ENCODE results near the gene IFITM1.
"Not testable (repeated sequence)": the region's sequence is repeated elsewhere in the genome, so short reads cannot be mapped to it uniquely, and the experiment has no call there.

IFITM1 gene

DNA sequence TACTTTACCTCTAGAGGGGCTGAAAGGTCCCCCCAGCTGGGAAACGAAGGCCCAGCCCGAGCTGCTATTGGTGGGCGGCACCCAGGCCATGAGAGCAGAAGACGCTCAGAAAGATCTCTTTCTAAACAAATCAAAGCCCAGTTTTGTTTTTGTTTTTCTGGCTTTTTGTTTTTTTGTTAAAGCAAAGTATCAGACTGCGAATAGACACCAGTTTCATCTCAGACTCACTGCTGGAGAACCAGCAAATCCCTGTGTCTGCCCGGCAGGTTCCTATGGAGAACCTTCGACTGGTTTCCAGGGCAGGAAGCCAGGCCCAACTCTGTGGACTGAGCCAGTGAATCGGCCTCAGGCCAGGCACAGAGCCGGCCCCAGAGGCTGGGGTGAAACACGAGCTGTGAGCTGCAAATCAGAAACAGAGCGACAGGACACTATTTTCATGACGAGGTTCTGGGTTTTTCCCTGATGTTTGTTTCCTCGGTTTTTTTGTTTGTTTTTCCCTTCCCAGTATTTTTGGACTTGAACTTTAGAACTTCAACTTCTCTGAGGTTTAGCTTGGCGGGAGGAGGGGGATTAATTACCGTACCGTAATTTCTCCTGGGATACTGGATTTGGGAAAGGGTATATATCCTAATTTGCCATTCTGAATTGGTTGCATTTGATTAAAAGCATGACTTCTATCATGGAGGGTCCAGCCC is 39.5 kb downstream of the IFITM1 start:
- no peak overlapping the region for H3K9ac ChIP-seq (ENCODE audit: low read depth, low read length)
- no peaks in the 10 kb centered on the region for H3K36me3 ChIP-seq (ENCODE audit: control insufficient read depth, insufficient read depth, low read length)
- no peak overlapping the region for H3K4me3 ChIP-seq (ENCODE audit: low read depth, low read length)
- no peaks in the 10 kb centered on the region for H3K27me3 ChIP-seq (ENCODE audit: control insufficient read depth, insufficient read depth, low read length)
- H3K4me1 ChIP-seq (ENCODE audit: control insufficient read depth, insufficient read depth, low read length), result no peaks in the 10 kb centered on the region
- no peaks in the 10 kb centered on the region for H3K9me3 ChIP-seq (ENCODE audit: control insufficient read depth, insufficient read depth, low read length)

DNA sequence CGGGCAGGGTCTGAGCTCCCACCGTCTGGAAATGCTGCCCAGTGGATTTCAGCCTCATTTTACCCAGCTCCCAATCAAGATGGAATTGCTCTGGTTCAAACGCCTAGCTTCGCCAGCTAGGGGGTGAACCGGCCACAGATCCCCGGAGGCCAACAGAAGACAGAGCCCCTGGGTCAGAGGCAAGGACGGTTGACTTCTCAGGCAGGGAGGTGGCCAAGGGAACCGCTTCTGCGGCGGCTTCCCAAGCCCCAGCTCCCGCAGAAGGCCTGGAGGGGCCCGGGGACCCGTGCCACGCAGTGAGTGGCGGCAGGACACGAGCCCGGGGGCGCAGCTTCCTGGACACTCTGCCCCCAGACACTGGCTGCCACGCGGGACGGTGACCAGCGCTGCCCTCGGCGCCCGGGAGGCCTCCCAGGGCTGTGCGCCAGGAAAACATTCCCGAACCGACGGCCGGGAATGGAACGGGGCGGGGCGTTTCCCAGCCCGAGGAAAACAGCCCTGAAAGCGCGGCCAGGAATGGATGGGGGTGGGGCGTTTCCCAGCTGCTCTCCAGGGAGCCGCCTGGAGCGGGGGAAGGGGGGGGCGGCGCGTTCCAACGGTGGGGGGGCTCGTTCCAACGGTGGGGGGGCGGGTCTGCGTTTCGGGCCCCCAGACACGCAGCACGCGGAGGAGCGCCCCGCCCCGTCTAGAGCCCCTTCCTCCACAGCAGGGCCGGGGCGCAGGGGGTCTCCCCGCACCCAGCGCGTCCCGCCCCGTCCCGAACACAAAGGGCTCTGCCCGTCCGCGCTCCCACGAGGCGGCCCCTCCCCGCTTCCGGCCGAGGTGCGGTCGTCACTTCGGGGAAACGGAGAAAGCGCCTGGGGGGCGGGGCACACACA is 42.0 kb downstream of the IFITM1 start:
- Histone ChIP-seq H3K4me3 (ENCODE audit: low read depth, low read length) (peak overlapping the region; percentile 40), H3K27me3 (ENCODE audit: control insufficient read depth, insufficient read depth, low read length) (peaks cover 4% of the 10 kb centered on the region), H3K9me3 (ENCODE audit: control insufficient read depth, insufficient read depth, low read length) (peaks cover 4% of the 10 kb centered on the region), H3K4me1 (ENCODE audit: control insufficient read depth, insufficient read depth, low read length) (no peaks in the 10 kb centered on the region), H3K9ac (ENCODE audit: low read depth, low read length) (peak overlapping the region; percentile 73), H3K36me3 (ENCODE audit: control insufficient read depth, insufficient read depth, low read length) (no peaks in the 10 kb centered on the region)

DNA sequence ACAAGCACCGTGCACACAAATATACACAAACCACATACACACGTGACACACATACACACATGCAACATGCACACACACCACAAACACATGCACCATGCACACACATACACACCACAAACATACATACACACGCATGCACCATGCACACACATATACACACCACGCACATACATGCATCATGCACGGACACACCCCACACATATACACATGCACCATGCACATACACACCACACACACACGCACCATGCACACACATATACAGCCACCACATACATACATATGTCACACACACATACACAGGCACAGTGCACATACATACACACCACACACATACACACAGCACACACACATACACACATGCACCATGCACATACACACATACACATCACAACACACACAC is 42.8 kb downstream of the IFITM1 start:
- Histone ChIP-seq H3K36me3 (ENCODE audit: control insufficient read depth, insufficient read depth, low read length) (no peaks in the 10 kb centered on the region), H3K4me3 (ENCODE audit: low read depth, low read length) (no peak overlapping the region), H3K4me1 (ENCODE audit: control insufficient read depth, insufficient read depth, low read length) (no peaks in the 10 kb centered on the region), H3K9ac (ENCODE audit: low read depth, low read length) (no peak overlapping the region), H3K27me3 (ENCODE audit: control insufficient read depth, insufficient read depth, low read length) (peaks cover 7% of the 10 kb centered on the region), H3K9me3 (ENCODE audit: control insufficient read depth, insufficient read depth, low read length) (peaks cover 7% of the 10 kb centered on the region)

DNA sequence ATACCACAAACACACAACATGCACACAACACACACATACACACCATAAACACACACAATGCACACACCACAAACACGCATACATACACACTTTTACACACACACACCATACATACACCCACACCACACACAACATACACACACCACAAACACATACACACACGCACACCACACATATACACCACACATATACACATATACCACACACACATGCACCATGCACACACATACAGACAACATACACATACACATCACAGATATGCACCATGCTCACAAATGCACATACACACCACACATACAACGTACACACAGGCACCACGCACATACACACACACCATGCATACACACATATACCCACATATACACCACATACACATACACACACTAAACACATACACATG is 43.7 kb downstream of the IFITM1 start:
- no peaks in the 10 kb centered on the region for H3K4me1 ChIP-seq (ENCODE audit: control insufficient read depth, insufficient read depth, low read length)

DNA sequence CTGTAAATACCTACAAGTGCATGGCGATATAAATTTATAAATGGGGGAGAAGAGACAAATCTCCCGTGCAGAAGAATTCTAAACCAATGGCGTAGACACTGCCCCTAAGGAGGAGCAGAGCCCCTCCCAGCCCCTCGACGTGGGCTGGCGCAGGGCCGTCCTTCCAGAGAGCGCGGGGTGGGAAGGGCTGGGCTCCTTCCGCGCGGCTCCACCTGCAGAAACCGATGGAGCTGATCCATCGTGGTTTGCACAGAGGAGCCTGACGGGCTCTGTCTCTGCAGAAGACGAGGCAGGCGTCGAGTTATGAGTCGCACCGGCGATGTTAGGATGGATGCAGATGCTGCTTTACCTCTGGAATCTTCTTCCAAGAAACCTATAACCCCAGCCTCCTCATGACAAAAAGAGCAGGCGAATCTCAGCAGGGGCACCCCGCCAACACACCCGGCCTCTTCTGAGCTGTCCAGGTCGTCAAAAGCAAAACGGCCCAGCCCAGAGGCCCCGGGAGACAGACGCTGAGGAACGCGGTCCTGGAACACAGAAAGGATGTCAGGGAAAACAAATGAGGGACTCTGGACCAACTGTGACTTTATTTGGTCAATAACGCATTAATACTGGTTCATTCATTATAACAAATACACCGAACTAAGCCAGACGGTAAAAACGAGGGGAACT is 44.4 kb downstream of the IFITM1 start:
- H3K9me3 ChIP-seq (ENCODE audit: control insufficient read depth, insufficient read depth, low read length), result peaks cover 7% of the 10 kb centered on the region
- no peak overlapping the region for H3K4me3 ChIP-seq (ENCODE audit: low read depth, low read length)
- no peaks in the 10 kb centered on the region for H3K36me3 ChIP-seq (ENCODE audit: control insufficient read depth, insufficient read depth, low read length)
- no peaks in the 10 kb centered on the region for H3K4me1 ChIP-seq (ENCODE audit: control insufficient read depth, insufficient read depth, low read length)
- no peak overlapping the region for H3K9ac ChIP-seq (ENCODE audit: low read depth, low read length)
- peaks cover 7% of the 10 kb centered on the region for H3K27me3 ChIP-seq (ENCODE audit: control insufficient read depth, insufficient read depth, low read length)

More for the DNA sequence above, 43.7 kb downstream of the IFITM1 start:
- no peaks in the 10 kb centered on the region for H3K36me3 ChIP-seq (ENCODE audit: control insufficient read depth, insufficient read depth, low read length)
- peaks cover 7% of the 10 kb centered on the region for H3K9me3 ChIP-seq (ENCODE audit: control insufficient read depth, insufficient read depth, low read length)
- no peak overlapping the region for H3K4me3 ChIP-seq (ENCODE audit: low read depth, low read length)
- peaks cover 7% of the 10 kb centered on the region for H3K27me3 ChIP-seq (ENCODE audit: control insufficient read depth, insufficient read depth, low read length)
- no peak overlapping the region for H3K9ac ChIP-seq (ENCODE audit: low read depth, low read length)

DNA sequence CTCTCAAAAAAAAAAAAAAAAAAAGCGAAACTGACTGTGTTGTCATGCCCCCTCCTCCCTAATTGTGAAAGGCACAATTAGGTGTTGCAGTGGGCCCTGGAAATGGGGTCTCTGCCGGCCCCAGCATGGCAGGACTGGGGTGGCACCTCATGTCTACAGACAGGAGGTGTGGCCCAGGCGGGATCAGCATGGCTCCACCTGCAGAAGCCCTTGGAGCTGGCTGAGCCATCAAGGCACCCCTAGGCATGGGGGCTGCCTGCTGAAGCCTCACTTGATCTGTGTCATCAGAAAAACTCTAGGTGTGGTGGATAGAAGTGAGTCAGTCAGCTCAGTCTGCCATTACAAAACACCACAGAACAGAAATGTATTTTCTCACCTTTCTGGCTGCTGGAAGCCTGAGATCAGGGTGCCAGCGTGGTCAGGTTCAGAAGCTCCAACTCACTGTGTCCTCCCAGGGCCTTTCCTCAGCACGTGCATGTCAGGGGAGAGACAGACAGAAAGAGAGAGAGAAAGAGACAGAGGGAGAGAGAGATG is 45.4 kb downstream of the IFITM1 start:
- no peak overlapping the region for H3K9ac ChIP-seq (ENCODE audit: low read depth, low read length)
- peaks cover 7% of the 10 kb centered on the region for H3K9me3 ChIP-seq (ENCODE audit: control insufficient read depth, insufficient read depth, low read length)
- no peaks in the 10 kb centered on the region for H3K36me3 ChIP-seq (ENCODE audit: control insufficient read depth, insufficient read depth, low read length)
- H3K4me1 ChIP-seq (ENCODE audit: control insufficient read depth, insufficient read depth, low read length), result no peaks in the 10 kb centered on the region
- H3K27me3 ChIP-seq (ENCODE audit: control insufficient read depth, insufficient read depth, low read length), result peaks cover 7% of the 10 kb centered on the region
- no peak overlapping the region for H3K4me3 ChIP-seq (ENCODE audit: low read depth, low read length)

DNA sequence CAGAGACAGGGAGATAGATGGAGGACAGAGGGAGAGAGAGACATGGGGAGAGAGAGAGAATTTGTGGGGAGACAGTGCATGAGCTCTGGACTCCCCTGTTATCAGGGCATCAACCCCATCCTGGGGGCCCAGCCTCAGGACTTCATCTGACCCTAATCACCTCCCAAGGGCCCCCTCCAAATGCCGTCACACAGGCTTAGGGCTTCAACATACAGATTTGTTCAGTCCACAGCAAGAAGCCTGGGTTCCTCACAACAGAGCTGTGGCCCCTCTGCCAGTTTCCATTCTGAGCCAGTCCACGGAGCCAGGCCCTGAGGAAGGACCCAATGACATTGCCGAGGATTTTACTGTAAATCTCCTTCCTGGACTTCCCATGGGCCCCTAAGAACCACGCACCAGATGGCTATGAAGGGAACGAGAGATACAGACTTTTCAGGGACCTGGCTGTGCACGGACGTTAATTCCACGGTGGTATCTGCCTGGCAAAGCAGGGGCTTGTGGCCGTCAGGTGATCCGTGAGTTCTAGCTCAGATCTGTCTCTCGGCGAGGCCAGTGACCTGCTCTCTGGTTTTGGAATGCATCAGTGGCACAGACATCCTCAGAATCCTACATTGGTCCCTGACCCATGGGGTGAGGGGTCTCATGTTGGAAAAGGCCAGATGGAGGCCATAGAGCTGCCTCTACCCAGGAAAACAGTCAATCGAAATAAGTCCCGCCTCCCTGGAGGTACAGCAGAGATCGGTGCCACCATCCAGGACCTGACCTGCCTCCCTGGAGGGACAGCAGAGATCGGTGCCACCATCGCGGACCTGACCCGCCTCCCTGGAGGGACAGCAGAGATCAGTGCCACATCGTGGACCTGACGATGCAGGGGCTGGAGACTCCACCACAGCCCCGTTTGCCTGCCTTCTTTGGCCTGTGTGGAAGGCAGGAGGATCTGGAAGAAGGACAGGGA is 46.8 kb downstream of the IFITM1 start:
- Histone ChIP-seq H3K4me1 (ENCODE audit: control insufficient read depth, insufficient read depth, low read length) (no peaks in the 10 kb centered on the region), H3K36me3 (ENCODE audit: control insufficient read depth, insufficient read depth, low read length) (no peaks in the 10 kb centered on the region), H3K27me3 (ENCODE audit: control insufficient read depth, insufficient read depth, low read length) (peaks cover 7% of the 10 kb centered on the region), H3K9me3 (ENCODE audit: control insufficient read depth, insufficient read depth, low read length) (peaks cover 7% of the 10 kb centered on the region), H3K9ac (ENCODE audit: low read depth, low read length) (no peak overlapping the region), H3K4me3 (ENCODE audit: low read depth, low read length) (no peak overlapping the region)

DNA sequence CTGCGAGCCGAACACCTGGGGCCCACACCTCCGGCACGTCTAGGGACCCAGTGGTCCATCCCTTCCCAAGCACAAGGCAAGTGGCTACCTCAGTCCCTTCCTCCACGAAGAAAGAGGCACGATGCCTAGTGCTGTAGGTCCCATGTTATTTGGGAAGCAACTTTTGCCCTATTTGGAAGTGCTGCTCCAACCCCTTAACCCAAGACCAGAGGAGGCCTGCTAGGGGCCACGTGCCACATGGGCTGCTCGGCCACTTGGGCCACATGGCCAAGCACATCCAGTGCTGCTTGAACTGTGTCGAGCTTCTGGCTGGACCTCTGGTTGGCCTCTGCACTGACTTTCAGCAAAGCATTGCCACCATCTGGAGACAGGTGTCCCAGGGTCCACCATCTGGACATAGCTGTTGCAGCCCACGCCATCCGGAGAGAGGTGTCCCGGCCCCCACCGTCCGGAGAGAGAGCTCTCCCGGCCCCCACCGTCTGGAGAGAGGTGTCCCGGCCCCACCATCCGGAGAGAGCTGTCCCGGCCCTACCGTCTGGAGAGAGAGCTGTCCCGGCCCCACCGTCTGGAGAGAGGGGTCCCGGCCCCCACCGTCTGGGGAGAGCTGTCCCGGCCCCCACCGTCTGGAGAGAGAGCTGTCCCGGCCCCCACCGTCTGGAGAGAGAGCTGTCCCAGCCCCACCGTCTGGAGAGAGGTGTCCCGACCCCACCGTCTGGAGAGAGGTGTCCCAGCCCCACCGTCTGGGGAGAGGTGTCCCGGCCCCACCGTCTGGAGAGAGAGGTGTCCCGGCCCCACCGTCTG is 49.0 kb downstream of the IFITM1 start:
- Histone ChIP-seq H3K36me3 (ENCODE audit: control insufficient read depth, insufficient read depth, low read length) (no peaks in the 10 kb centered on the region), H3K9me3 (ENCODE audit: control insufficient read depth, insufficient read depth, low read length) (peaks cover 7% of the 10 kb centered on the region), H3K4me1 (ENCODE audit: control insufficient read depth, insufficient read depth, low read length) (no peaks in the 10 kb centered on the region), H3K4me3 (ENCODE audit: low read depth, low read length) (no peak overlapping the region), H3K9ac (ENCODE audit: low read depth, low read length) (no peak overlapping the region), H3K27me3 (ENCODE audit: control insufficient read depth, insufficient read depth, low read length) (peaks cover 11% of the 10 kb centered on the region)

DNA sequence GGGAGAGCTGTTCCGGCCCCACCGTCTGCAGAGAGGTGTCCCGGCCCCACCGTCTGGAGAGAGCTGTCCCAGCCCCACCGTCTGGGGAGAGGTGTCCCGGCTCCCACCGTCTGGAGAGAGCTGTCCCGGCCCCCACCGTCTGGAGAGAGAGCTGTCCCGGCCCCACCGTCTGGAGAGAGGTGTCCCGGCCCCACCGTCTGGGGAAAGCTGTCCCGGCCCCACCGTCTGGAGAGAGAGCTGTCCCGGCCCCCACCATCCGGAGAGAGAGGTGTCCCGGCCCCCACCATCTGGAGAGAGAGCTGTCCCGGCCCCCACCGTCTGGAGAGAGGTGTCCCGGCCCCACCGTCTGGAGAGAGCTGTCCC is 49.6 kb downstream of the IFITM1 start:
- H3K9me3 ChIP-seq (ENCODE audit: control insufficient read depth, insufficient read depth, low read length); H3K9ac ChIP-seq (ENCODE audit: low read depth, low read length); H3K36me3 ChIP-seq (ENCODE audit: control insufficient read depth, insufficient read depth, low read length); H3K4me1 ChIP-seq (ENCODE audit: control insufficient read depth, insufficient read depth, low read length); H3K4me3 ChIP-seq (ENCODE audit: low read depth, low read length): not testable (repeated sequence)
- H3K27me3 ChIP-seq (ENCODE audit: control insufficient read depth, insufficient read depth, low read length), result peaks cover 11% of the 10 kb centered on the region

DNA sequence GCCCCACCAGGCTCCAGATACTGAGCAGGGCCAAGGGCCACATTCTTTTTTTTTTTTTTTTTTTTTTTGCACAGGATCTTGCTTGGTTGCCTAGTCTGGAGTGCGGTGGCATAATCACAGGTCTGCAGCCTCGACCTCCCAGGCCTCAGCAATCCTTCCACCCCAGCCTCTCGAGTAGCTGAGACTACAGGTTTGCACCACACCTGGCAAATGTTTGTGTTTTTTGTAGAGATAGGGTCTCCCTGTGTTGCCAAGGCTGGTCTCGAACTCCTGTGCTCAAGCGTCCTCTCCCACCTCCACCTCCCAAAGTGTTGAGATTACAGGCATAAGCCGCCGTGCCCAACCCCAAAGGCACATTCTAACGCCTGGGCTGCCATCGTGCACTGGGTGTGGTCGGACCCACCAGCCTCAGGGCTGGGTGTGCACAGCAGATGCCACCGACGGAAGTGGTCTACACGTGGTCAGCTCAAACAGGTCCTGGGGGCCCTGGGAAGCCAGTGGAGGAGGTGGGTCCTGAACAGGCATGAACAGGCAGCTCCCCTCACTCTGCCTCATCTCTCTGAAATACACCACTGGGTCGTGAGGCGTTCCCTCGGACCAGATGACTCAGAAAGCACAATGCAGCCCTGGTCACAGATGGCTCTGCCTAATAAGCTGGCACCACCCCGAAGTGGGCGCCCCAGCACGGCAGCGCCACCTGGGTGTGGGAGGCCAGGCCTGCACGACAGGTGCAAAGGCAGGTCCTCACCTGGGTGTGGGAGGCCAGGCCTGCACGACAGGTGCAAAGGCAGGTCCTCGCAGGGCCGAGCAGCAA is 50.3 kb downstream of the IFITM1 start:
- Histone ChIP-seq H3K9ac (ENCODE audit: low read depth, low read length) (peak overlapping the region; percentile 3), H3K36me3 (ENCODE audit: control insufficient read depth, insufficient read depth, low read length) (no peaks in the 10 kb centered on the region), H3K9me3 (ENCODE audit: control insufficient read depth, insufficient read depth, low read length) (peaks cover 7% of the 10 kb centered on the region), H3K27me3 (ENCODE audit: control insufficient read depth, insufficient read depth, low read length) (peaks cover 11% of the 10 kb centered on the region), H3K4me3 (ENCODE audit: low read depth, low read length) (no peak overlapping the region), H3K4me1 (ENCODE audit: control insufficient read depth, insufficient read depth, low read length) (no peaks in the 10 kb centered on the region)
